Measurements from ENCODE around the gene DENND1C. TPM values are rescaled to one million over a fixed set of nuclear protein-coding genes. Genes with fewer than 3 reads are reported as not detected.

DENND1C gene
- total RNA-seq, 1 experiment from 2014 or later = not detected

DNA sequence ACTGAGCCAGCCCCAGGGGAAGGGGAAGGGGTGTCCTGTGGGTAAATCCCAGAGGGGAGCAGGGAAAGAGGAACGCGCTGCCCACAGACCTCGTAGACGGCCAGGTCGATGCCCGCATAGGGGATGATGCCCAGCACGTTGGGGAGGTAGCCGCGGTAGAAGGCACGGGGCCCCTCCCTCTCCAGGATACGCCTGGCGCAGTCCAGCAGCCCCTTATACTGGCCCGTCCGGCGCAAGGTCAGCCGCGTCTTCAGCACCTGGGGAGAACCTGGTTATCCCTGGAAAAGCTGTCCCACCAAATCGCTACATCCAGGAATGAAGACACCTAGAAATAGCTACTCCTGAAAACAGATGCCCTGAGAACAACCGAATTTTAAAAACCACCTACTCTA is 29.4 kb downstream of the DENND1C start:
- POLR2A ChIA-PET (ENCODE audit: unreplicated experiment) = no interaction called here
- no TSS peak for BruUV-seq (replicated peaks)
- Histone ChIP-seq H3K4me3 (no peak overlapping the region), H3F3A (ENCODE audit: insufficient read depth, low read depth) (no peaks in the 10 kb centered on the region), H3K79me2 (ENCODE audit: low read depth) (no peaks in the 10 kb centered on the region), H3K4me2 (no peak overlapping the region), H3K4me1 (replicated peaks; ENCODE audit: insufficient read depth) (no peaks in the 10 kb centered on the region), H3K27ac (no peak overlapping the region), H3K36me3 (ENCODE audit: low read depth) (no peaks in the 10 kb centered on the region), H3K9me2 (ENCODE audit: insufficient read depth) (no peaks in the 10 kb centered on the region), H3K9me3 (ENCODE audit: insufficient read depth, low read depth) (no peaks in the 10 kb centered on the region), H4K20me1 (ENCODE audit: insufficient read depth) (no peaks in the 10 kb centered on the region), H2AFZ (no peak overlapping the region), H3K27me3 (ENCODE audit: insufficient read depth, low read depth) (no peaks in the 10 kb centered on the region)
- intact Hi-C loops (cut with micrococcal nuclease; ENCODE audit: unreplicated experiment) = no loop called here
- DNase-seq = no peak
- no peak for TF ChIP-seq EZH2 (IDR thresholded peaks at IDR 0.05; ENCODE audit: low read depth)
- TF ChIP-seq, protein P1, sequence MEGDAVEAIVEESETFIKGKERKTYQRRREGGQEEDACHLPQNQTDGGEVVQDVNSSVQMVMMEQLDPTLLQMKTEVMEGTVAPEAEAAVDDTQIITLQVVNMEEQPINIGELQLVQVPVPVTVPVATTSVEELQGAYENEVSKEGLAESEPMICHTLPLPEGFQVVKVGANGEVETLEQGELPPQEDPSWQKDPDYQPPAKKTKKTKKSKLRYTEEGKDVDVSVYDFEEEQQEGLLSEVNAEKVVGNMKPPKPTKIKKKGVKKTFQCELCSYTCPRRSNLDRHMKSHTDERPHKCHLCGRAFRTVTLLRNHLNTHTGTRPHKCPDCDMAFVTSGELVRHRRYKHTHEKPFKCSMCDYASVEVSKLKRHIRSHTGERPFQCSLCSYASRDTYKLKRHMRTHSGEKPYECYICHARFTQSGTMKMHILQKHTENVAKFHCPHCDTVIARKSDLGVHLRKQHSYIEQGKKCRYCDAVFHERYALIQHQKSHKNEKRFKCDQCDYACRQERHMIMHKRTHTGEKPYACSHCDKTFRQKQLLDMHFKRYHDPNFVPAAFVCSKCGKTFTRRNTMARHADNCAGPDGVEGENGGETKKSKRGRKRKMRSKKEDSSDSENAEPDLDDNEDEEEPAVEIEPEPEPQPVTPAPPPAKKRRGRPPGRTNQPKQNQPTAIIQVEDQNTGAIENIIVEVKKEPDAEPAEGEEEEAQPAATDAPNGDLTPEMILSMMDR (conservative IDR thresholded peaks at IDR 0.05) = no peak
- CTCF ChIA-PET = no interaction called here

DNA sequence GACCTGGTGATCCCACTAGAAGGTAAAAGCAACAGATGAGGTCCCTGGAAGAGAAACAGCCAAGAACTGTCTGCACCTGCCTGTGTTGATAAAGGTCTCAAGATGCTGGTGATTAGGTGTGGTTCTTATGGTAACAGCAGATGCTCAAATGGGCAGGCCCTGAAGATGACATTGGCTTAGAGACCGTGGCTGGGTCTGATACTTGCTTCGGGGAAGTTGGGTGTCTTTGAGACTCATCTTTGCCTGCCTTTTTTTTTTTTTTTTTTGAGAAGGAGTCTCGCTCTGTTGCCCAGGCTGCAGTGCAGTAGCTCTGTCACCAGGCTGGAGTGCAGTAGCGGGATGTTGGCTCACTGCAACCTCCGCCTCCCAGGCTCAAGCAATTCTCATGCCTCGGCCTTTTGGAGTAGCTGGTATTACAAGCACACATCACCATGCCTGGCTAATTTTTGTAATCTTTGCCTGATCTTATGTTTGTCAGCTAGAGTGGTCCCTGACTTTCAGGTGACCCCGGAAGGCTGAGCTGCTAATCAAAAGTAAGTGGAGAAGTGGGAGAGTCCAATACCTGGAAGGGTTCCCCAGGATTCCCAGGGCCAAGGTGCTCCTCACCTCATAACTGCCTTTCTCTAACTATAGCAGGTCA is 29.9 kb downstream of the DENND1C start:
- Histone ChIP-seq H3F3A (ENCODE audit: insufficient read depth, low read depth) (no peaks in the 10 kb centered on the region), H3K9me2 (ENCODE audit: insufficient read depth) (no peaks in the 10 kb centered on the region), H3K36me3 (ENCODE audit: low read depth) (no peaks in the 10 kb centered on the region), H4K20me1 (ENCODE audit: insufficient read depth) (no peaks in the 10 kb centered on the region), H3K4me3 (no peak overlapping the region), H3K27ac (no peak overlapping the region), H3K4me2 (no peak overlapping the region), H3K4me1 (replicated peaks; ENCODE audit: insufficient read depth) (no peaks in the 10 kb centered on the region), H3K79me2 (ENCODE audit: low read depth) (no peaks in the 10 kb centered on the region), H3K27me3 (ENCODE audit: insufficient read depth, low read depth) (no peaks in the 10 kb centered on the region), H2AFZ (no peak overlapping the region), H3K9me3 (ENCODE audit: insufficient read depth, low read depth) (no peaks in the 10 kb centered on the region)
- DNase-seq = no peak
- ChIA-PET CTCF (no interaction called here), POLR2A (ENCODE audit: unreplicated experiment) (no interaction called here)
- no TSS peak for BruUV-seq (replicated peaks)
- no peak for TF ChIP-seq EZH2 (IDR thresholded peaks at IDR 0.05; ENCODE audit: low read depth)
- TF ChIP-seq, protein P1 (conservative IDR thresholded peaks at IDR 0.05) = no peak
- intact Hi-C loops (cut with micrococcal nuclease; ENCODE audit: unreplicated experiment) = no loop called here

DNA sequence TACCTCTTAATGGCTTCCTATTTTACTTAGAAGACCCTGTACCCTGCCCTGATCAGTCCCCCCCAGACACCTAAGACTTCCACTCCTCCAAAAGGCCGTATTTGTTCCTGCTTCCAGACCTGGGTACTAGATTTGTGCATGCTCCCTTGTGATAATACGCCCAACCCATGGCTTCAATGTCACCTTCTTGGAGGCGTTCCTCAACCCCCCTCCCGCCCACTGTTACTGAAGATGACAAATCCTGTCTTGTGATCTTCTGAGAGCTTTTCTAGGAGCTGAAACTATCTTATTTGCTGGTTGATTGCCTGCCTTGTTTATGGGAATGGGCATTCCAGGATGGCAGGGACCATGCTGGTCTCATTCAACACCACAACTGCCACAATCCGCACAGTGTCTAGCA is 31.4 kb downstream of the DENND1C start:
- CTCF ChIA-PET = interaction anchor here (0.7 kb wide), 1 partner anchor 288 kb away, joined by 3 read pairs; no protein-coding TSS in a partner anchor
- Histone ChIP-seq H3K4me2 (no peak overlapping the region), H3K4me3 (no peak overlapping the region), H3K27me3 (ENCODE audit: insufficient read depth, low read depth) (no peaks in the 10 kb centered on the region), H4K20me1 (ENCODE audit: insufficient read depth) (no peaks in the 10 kb centered on the region), H3F3A (ENCODE audit: insufficient read depth, low read depth) (no peaks in the 10 kb centered on the region), H2AFZ (no peak overlapping the region), H3K27ac (no peak overlapping the region), H3K4me1 (replicated peaks; ENCODE audit: insufficient read depth) (no peaks in the 10 kb centered on the region), H3K9me3 (ENCODE audit: insufficient read depth, low read depth) (no peaks in the 10 kb centered on the region), H3K9me2 (ENCODE audit: insufficient read depth) (no peaks in the 10 kb centered on the region), H3K36me3 (ENCODE audit: low read depth) (no peaks in the 10 kb centered on the region), H3K79me2 (ENCODE audit: low read depth) (no peaks in the 10 kb centered on the region)
- BruUV-seq (replicated peaks) = no TSS peak
- DNase-seq = no peak
- intact Hi-C loops (cut with micrococcal nuclease; ENCODE audit: unreplicated experiment) = no loop called here
- TF ChIP-seq, protein P1 (conservative IDR thresholded peaks at IDR 0.05) = no peak
- no peak for TF ChIP-seq EZH2 (IDR thresholded peaks at IDR 0.05; ENCODE audit: low read depth)
- POLR2A ChIA-PET (ENCODE audit: unreplicated experiment) = no interaction called here

All from PC-9 (cell line).